Trophoblast cell (in vitro differentiated cells and primary cell): Measurements from ENCODE around the gene CHN2.

ENCODE experiments used
- DNase-seq, 2 donors: peaks; one replicate each; pipeline ENCODE4 v3.0.0-alpha.2; 2016
- H2AFZ ChIP-seq: 2 replicates; pipeline ENCODE4 v1.6.1; 2013; ENCODE audit warnings: low read length, moderate library complexity, mild to moderate bottlenecking; ENCODE audit not compliant: insufficient read depth, poor library complexity
- H2AK5ac ChIP-seq: 2 replicates; pipeline ENCODE4 v1.6.1; 2013; ENCODE audit warnings: mild to moderate bottlenecking, low read length
- H2BK120ac ChIP-seq: 2 replicates; pipeline ENCODE4 v1.6.1; 2013; ENCODE audit warnings: low read length, mild to moderate bottlenecking, moderate library complexity; ENCODE audit not compliant: insufficient read depth, poor library complexity
- H2BK12ac ChIP-seq: 2 replicates; pipeline ENCODE4 v1.6.1; 2013; ENCODE audit warnings: mild to moderate bottlenecking, low read length, moderate library complexity
- H2BK5ac ChIP-seq: 2 replicates; pipeline ENCODE4 v1.6.1; 2013; ENCODE audit warnings: low read length, low read depth, moderate library complexity, mild to moderate bottlenecking; ENCODE audit not compliant: poor library complexity
- H3K14ac ChIP-seq: 2 replicates; pipeline ENCODE4 v1.6.1; 2013; ENCODE audit warnings: mild to moderate bottlenecking, low read length
- H3K18ac ChIP-seq: 2 replicates; pipeline ENCODE4 v1.6.1; 2013; ENCODE audit warnings: mild to moderate bottlenecking, low read length
- H3K23ac ChIP-seq: 2 replicates; pipeline ENCODE4 v1.6.1; 2013; ENCODE audit warnings: low read length
- H3K27ac ChIP-seq: 2 replicates; pipeline ENCODE4 v1.5.1; 2013; ENCODE audit warnings: low read depth, mild to moderate bottlenecking, inconsistent platforms, low read length, moderate library complexity
- H3K27me3 ChIP-seq: 2 replicates; pipeline ENCODE4 v1.6.1; 2013; ENCODE audit warnings: inconsistent platforms, mild to moderate bottlenecking, low read length, moderate library complexity; ENCODE audit not compliant: insufficient read depth
- H3K36me3 ChIP-seq, 2 experiments: 1 replicate in 1 of 2; 2 replicates in 1 of 2; pipeline ENCODE4 v1.6.1; 2013; ENCODE audit warnings: low read length in 2 of 2, mild to moderate bottlenecking in 2 of 2, moderate library complexity in 1 of 2; ENCODE audit not compliant: insufficient read depth in 2 of 2, control insufficient read depth in 1 of 2
- H3K4ac ChIP-seq: 2 replicates; pipeline ENCODE4 v1.6.1; 2013; ENCODE audit warnings: low read depth, mild to moderate bottlenecking, low read length, moderate library complexity
- H3K4me1 ChIP-seq, 2 experiments: 1 replicate in 1 of 2; 2 replicates in 1 of 2; pipeline ENCODE4 v1.6.1; 2013; ENCODE audit warnings: low read length in 2 of 2, mild to moderate bottlenecking in 2 of 2, moderate library complexity in 1 of 2; ENCODE audit not compliant: insufficient read depth in 2 of 2, control insufficient read depth in 1 of 2
- H3K4me2 ChIP-seq: 2 replicates; pipeline ENCODE4 v1.6.1; 2013; ENCODE audit warnings: inconsistent platforms, mild to moderate bottlenecking, low read length, moderate library complexity
- H3K4me3 ChIP-seq: 2 replicates; pipeline ENCODE4 v1.5.1; 2013; ENCODE audit warnings: mild to moderate bottlenecking, low read depth, low read length, inconsistent platforms
- H3K79me1 ChIP-seq: one replicate; pipeline ENCODE4 v1.6.1; 2013; ENCODE audit warnings: low read length
- H3K79me2 ChIP-seq: 2 replicates; pipeline ENCODE4 v1.6.1; 2013; ENCODE audit warnings: low read length, mild to moderate bottlenecking; ENCODE audit not compliant: control insufficient read depth, insufficient read depth, poor library complexity
- H3K9ac ChIP-seq: 2 replicates; pipeline ENCODE4 v1.6.1; 2013; ENCODE audit warnings: mild to moderate bottlenecking, low read length
- H3K9me3 ChIP-seq: 2 replicates; pipeline ENCODE4 v1.6.1; 2013; ENCODE audit warnings: low read depth, mild to moderate bottlenecking, control low read depth, inconsistent platforms, low read length; ENCODE audit not compliant: insufficient read depth
- H4K12ac ChIP-seq: 2 replicates; pipeline ENCODE4 v1.6.1; 2013; ENCODE audit warnings: low read depth, mild to moderate bottlenecking, low read length, moderate library complexity
- H4K8ac ChIP-seq: 2 replicates; pipeline ENCODE4 v1.6.1; 2013; ENCODE audit warnings: low read depth, mild to moderate bottlenecking, low read length, moderate library complexity
- H4K91ac ChIP-seq: one replicate; pipeline ENCODE4 v1.6.1; 2013; ENCODE audit warnings: low read depth, mild to moderate bottlenecking, low read length, moderate library complexity
- WGBS: extraction: QIAGEN DNeasy Blood & Tissue Kit; methylation state at CpG from one replicate; pipeline ENCODE4 v1.1.7; 2013; ENCODE audit warnings: missing lambda C conversion rate; ENCODE audit not compliant: insufficient read length, insufficient coverage; ENCODE audit errors: extremely low coverage; 5-methylcytosine and 5-hydroxymethylcytosine counted together

Gene CHN2

GRCh38 chr7:29330136-29330535 is 135.6 kb downstream of the CHN2 start:
- peaks cover 1 to 4% of the 10 kb centered on the region in 2 experiments for H3K4me1 ChIP-seq
- no peak overlapping the region for H3K4ac ChIP-seq
- no peak overlapping the region for H2AK5ac ChIP-seq
- no peak overlapping the region for H4K8ac ChIP-seq
- no CpG with 5 or more reads among the region's 5 CpGs for WGBS
- H3K23ac ChIP-seq = no peak overlapping the region
- no peaks in the 10 kb centered on the region for H3K79me2 ChIP-seq
- H4K12ac ChIP-seq = no peak overlapping the region
- peaks cover 0 to 5% of the 10 kb centered on the region in 2 experiments for H3K36me3 ChIP-seq
- H4K91ac ChIP-seq = no peak overlapping the region
- no peak overlapping the region for H3K9ac ChIP-seq
- H2BK5ac ChIP-seq = no peak overlapping the region
- H2AFZ ChIP-seq = no peak overlapping the region
- H3K4me2 ChIP-seq = no peak overlapping the region
- no peak overlapping the region for H3K27ac ChIP-seq
- no peak overlapping the region for H2BK12ac ChIP-seq
- no peak overlapping the region for H3K18ac ChIP-seq
- H3K9me3 ChIP-seq = no peaks in the 10 kb centered on the region
- H3K27me3 ChIP-seq = no peaks in the 10 kb centered on the region
- H3K14ac ChIP-seq = no peak overlapping the region
- DNase-seq = no peak
- no peak overlapping the region for H3K4me3 ChIP-seq
- H2BK120ac ChIP-seq = no peak overlapping the region
- peaks cover 3% of the 10 kb centered on the region for H3K79me1 ChIP-seq

- Histone ChIP-seq H3K36me3 (peaks cover 0 to 5% of the 10 kb centered on the region in 2 experiments), H3K18ac (peak overlapping the region; percentile 19), H2BK5ac (peak overlapping the region; percentile 9), H3K27ac (no peak overlapping the region), H3K9me3 (no peaks in the 10 kb centered on the region), H2AK5ac (peak overlapping the region; percentile 19), H3K4ac (no peak overlapping the region), H2BK120ac (peak overlapping the region; percentile 50), H3K9ac (no peak overlapping the region), H4K12ac (no peak overlapping the region), H3K79me2 (no peaks in the 10 kb centered on the region), H2BK12ac (peak overlapping the region; percentile 12), H4K8ac (no peak overlapping the region), H3K4me1 (peaks cover 1 to 4% of the 10 kb centered on the region in 2 experiments), H3K14ac (no peak overlapping the region), H2AFZ (no peak overlapping the region), H4K91ac (peak overlapping the region; percentile 11), H3K4me3 (no peak overlapping the region), H3K27me3 (no peaks in the 10 kb centered on the region), H3K23ac (no peak overlapping the region), H3K4me2 (no peak overlapping the region), H3K79me1 (peaks cover 2% of the 10 kb centered on the region)
- no peak for DNase-seq
- WGBS = no CpG with 5 or more reads among the region's 7 CpGs
Observed at GRCh38 chr7:29331163-29331562, 136.6 kb downstream of the CHN2 start.

GRCh38 chr7:29332042-29332811 is 137.7 kb downstream of the CHN2 start:
- Histone ChIP-seq H3K27ac (no peak overlapping the region), H3K4ac (no peak overlapping the region), H4K8ac (no peak overlapping the region), H3K9ac (no peak overlapping the region), H3K4me2 (no peak overlapping the region), H3K14ac (no peak overlapping the region), H3K4me3 (no peak overlapping the region), H3K79me2 (no peaks in the 10 kb centered on the region), H4K91ac (no peak overlapping the region), H4K12ac (no peak overlapping the region), H2AK5ac (no peak overlapping the region), H3K23ac (no peak overlapping the region), H3K27me3 (no peaks in the 10 kb centered on the region), H3K4me1 (peaks cover under 1% of the 10 kb centered on the region in 2 experiments), H2BK5ac (no peak overlapping the region), H2AFZ (no peak overlapping the region), H2BK120ac (no peak overlapping the region), H3K18ac (no peak overlapping the region), H2BK12ac (no peak overlapping the region), H3K36me3 (peaks cover 0 to 5% of the 10 kb centered on the region in 2 experiments), H3K79me1 (no peaks in the 10 kb centered on the region), H3K9me3 (no peaks in the 10 kb centered on the region)
- no CpG with 5 or more reads among the region's 14 CpGs for WGBS
- DNase-seq = no peak

- no CpG with 5 or more reads among the region's 14 CpGs for WGBS
- no peak overlapping the region for H2BK120ac ChIP-seq
Observed at GRCh38 chr7:29332875-29333855, 138.6 kb downstream of the CHN2 start.

More at GRCh38 chr7:29332875-29333855, 138.6 kb downstream of the CHN2 start:
- Histone ChIP-seq H2AFZ (no peak overlapping the region), H3K4me3 (no peak overlapping the region), H3K9ac (no peak overlapping the region), H3K4me2 (no peak overlapping the region), H3K14ac (no peak overlapping the region), H3K23ac (no peak overlapping the region), H3K4ac (peak overlapping the region; percentile 19), H3K18ac (no peak overlapping the region), H4K8ac (no peak overlapping the region), H4K12ac (no peak overlapping the region), H4K91ac (no peak overlapping the region), H3K79me2 (no peaks in the 10 kb centered on the region), H3K79me1 (no peaks in the 10 kb centered on the region), H3K36me3 (peaks cover 0 to 5% of the 10 kb centered on the region in 2 experiments), H2BK5ac (no peak overlapping the region), H3K27me3 (no peaks in the 10 kb centered on the region), H2AK5ac (no peak overlapping the region), H3K4me1 (peaks cover 0 to 5% of the 10 kb centered on the region in 2 experiments), H3K9me3 (no peaks in the 10 kb centered on the region), H2BK12ac (no peak overlapping the region), H3K27ac (no peak overlapping the region)
- DNase-seq = no peak
